Neural cell (in vitro differentiated cells): ENCODE data around the gene FBRSL1. TPM values are rescaled to one million over a fixed set of nuclear protein-coding genes. Genes with fewer than 3 reads are reported as not detected.

Experiments
- H2AFZ ChIP-seq: fragments of 200-600, 300-800 bp; sonication (generic), shearing (Covaris generic); 2 replicates; pipeline ENCODE4 v1.6.0; 2014; ENCODE audit warnings: low read depth, mild to moderate bottlenecking, antibody characterized with exemption, low read length, moderate library complexity
- H3F3A ChIP-seq: fragments of 200-600 bp; shearing (Covaris generic); 2 replicates; pipeline ENCODE4 v1.6.1; 2016; ENCODE audit warnings: mild to moderate bottlenecking, moderate library complexity, mixed read lengths, antibody characterized with exemption, low read length; ENCODE audit not compliant: insufficient read depth, poor library complexity, severe bottlenecking
- H3K27ac ChIP-seq: fragments of 200-600, 300-800 bp; sonication (generic), shearing (Covaris generic); 2 replicates; pipeline ENCODE4 v1.5.1; 2014; ENCODE audit warnings: mild to moderate bottlenecking, low read length, moderate library complexity
- H3K27me3 ChIP-seq: fragments of 300-800, 200-600 bp; sonication (generic), shearing (Covaris generic); 2 replicates; pipeline ENCODE4 v1.6.0; 2014; ENCODE audit warnings: mild to moderate bottlenecking, low read depth, low read length, moderate library complexity; ENCODE audit not compliant: insufficient read depth
- H3K36me3 ChIP-seq: fragments of 300-800, 200-600 bp; sonication (generic), shearing (Covaris generic); 2 replicates; pipeline ENCODE4 v1.5.1; 2014; ENCODE audit warnings: mild to moderate bottlenecking, antibody characterized with exemption, low read length, moderate library complexity; ENCODE audit not compliant: insufficient read depth
- H3K4me2 ChIP-seq: fragments of 300-800, 200-600 bp; sonication (generic), shearing (Covaris generic); 2 replicates; pipeline ENCODE4 v1.6.0; 2014; ENCODE audit warnings: mild to moderate bottlenecking, low read length
- H3K4me3 ChIP-seq: fragments of 300-800, 200-600 bp; sonication (generic), shearing (Covaris generic); 2 replicates; pipeline ENCODE4 v1.5.1; 2014; ENCODE audit warnings: mild to moderate bottlenecking, low read length, moderate library complexity
- H3K79me2 ChIP-seq: fragments of 200-600 bp; shearing (Covaris generic); replicated peaks from 2 replicates; pipeline ENCODE4 v1.6.0; 2014; ENCODE audit warnings: mild to moderate bottlenecking, low read length, moderate library complexity; ENCODE audit not compliant: insufficient read depth
- H3K9ac ChIP-seq: fragments of 300-800, 200-600 bp; sonication (generic), shearing (Covaris generic); 2 replicates; pipeline ENCODE4 v1.6.1; 2016; ENCODE audit warnings: mild to moderate bottlenecking, low read length, mixed read lengths
- H3K9me2 ChIP-seq: fragments of 200-600 bp; shearing (Covaris generic); 2 replicates; pipeline ENCODE4 v1.6.1; 2016; ENCODE audit warnings: mild to moderate bottlenecking, low read length, mixed read lengths; ENCODE audit not compliant: insufficient read depth
- H3K9me3 ChIP-seq: fragments of 200-600, 300-800 bp; sonication (generic), shearing (Covaris generic); 2 replicates; pipeline ENCODE4 v1.6.1; 2016; ENCODE audit warnings: mild to moderate bottlenecking, mixed run types, low read length, moderate library complexity, mixed read lengths
- H4K20me1 ChIP-seq: fragments of 200-600 bp; shearing (Covaris generic); 2 replicates; pipeline ENCODE4 v1.6.1; 2016; ENCODE audit warnings: mild to moderate bottlenecking, mixed run types; ENCODE audit not compliant: insufficient read depth
- CTCF ChIP-seq: fragments of 450-650 bp; IDR thresholded peaks from 2 replicates; pipeline ENCODE4 v1.5.1; 2014; ENCODE audit warnings: antibody characterized with exemption, mild to moderate bottlenecking, moderate library complexity; ENCODE audit not compliant: poor library complexity, severe bottlenecking
- EP300 ChIP-seq: fragments of 450-650 bp; conservative IDR thresholded peaks from 2 replicates; pipeline ENCODE4 v1.6.1; 2014; ENCODE audit warnings: antibody characterized with exemption, mild to moderate bottlenecking, moderate library complexity; ENCODE audit not compliant: poor library complexity, severe bottlenecking
- EZH2 ChIP-seq: fragments of 200-600, 300-800 bp; shearing (Covaris generic), sonication (generic); IDR thresholded peaks from 2 replicates; pipeline ENCODE4 v1.6.1; 2014; ENCODE audit warnings: antibody characterized with exemption, low read length, borderline replicate concordance, mild to moderate bottlenecking; ENCODE audit not compliant: insufficient read depth, poor library complexity, severe bottlenecking
- MXI1 ChIP-seq: fragments of 450-650 bp; conservative IDR thresholded peaks from 2 replicates; pipeline ENCODE4 v1.6.1; 2014; ENCODE audit warnings: antibody characterized with exemption, mild to moderate bottlenecking; ENCODE audit not compliant: poor library complexity, severe bottlenecking
- POLR2AphosphoS5 ChIP-seq: IDR thresholded peaks from 2 replicates; pipeline ENCODE4 v1.6.1; 2012
- RAD21 ChIP-seq: fragments of 450-650 bp; conservative IDR thresholded peaks from 2 replicates; pipeline ENCODE4 v1.6.1; 2014; ENCODE audit warnings: antibody characterized with exemption, mild to moderate bottlenecking, moderate library complexity
- REST ChIP-seq: IDR thresholded peaks from 2 replicates; pipeline ENCODE4 v1.6.1; 2012; ENCODE audit warnings: borderline replicate concordance
- SMC3 ChIP-seq: fragments of 450-650 bp; conservative IDR thresholded peaks from 2 replicates; pipeline ENCODE4 v1.6.1; 2014; ENCODE audit warnings: antibody characterized with exemption, mild to moderate bottlenecking, moderate library complexity; ENCODE audit not compliant: poor library complexity
- TAF1 ChIP-seq: IDR thresholded peaks from 2 replicates; pipeline ENCODE4 v1.6.1; 2012; ENCODE audit warnings: low read depth
- polyA plus RNA-seq: library from polyadenylated mRNA; depleted of rRNA; stranded (reverse); fragments of >200 nt; gene quantifications from 2 replicates; pipeline ENCODE4 v1.2.3, GENCODE V29; 2014

The FBRSL1 gene
- polyA plus RNA-seq, 1 donor from 2014 or later = 11.9 TPM

GRCh38 chr12:132507656-132508490 is 17.9 kb downstream of the FBRSL1 start:
- H3K27ac ChIP-seq = no peak overlapping the region

GRCh38 chr12:132508491-132508740 is 18.5 kb downstream of the FBRSL1 start:
- Histone ChIP-seq H2AFZ (no peak overlapping the region), H3F3A (no peaks in the 10 kb centered on the region), H3K4me3 (no peak overlapping the region), H3K79me2 (peaks cover 17% of the 10 kb centered on the region), H3K27ac (no peak overlapping the region), H4K20me1 (peaks cover 4% of the 10 kb centered on the region), H3K4me2 (no peak overlapping the region), H3K36me3 (no peaks in the 10 kb centered on the region), H3K9me3 (no peaks in the 10 kb centered on the region), H3K27me3 (no peaks in the 10 kb centered on the region), H3K9me2 (no peaks in the 10 kb centered on the region), H3K9ac (no peak overlapping the region)
- TF ChIP-seq EZH2 = no peak
- TF ChIP-seq SMC3 = no peak
- TF ChIP-seq POLR2AphosphoS5 = no peak
- TF ChIP-seq RAD21 = no peak
- no peak for TF ChIP-seq TAF1
- no peak for TF ChIP-seq CTCF
- no peak for TF ChIP-seq EP300

More at GRCh38 chr12:132507656-132508490, 17.9 kb downstream of the FBRSL1 start:
- Histone ChIP-seq H3K9me3 (no peaks in the 10 kb centered on the region), H3K79me2 (peaks cover 20% of the 10 kb centered on the region), H3K27me3 (no peaks in the 10 kb centered on the region), H3F3A (no peaks in the 10 kb centered on the region), H4K20me1 (peaks cover 4% of the 10 kb centered on the region), H3K4me3 (no peak overlapping the region), H2AFZ (no peak overlapping the region), H3K36me3 (no peaks in the 10 kb centered on the region), H3K4me2 (no peak overlapping the region), H3K9ac (no peak overlapping the region), H3K9me2 (no peaks in the 10 kb centered on the region)
- TF ChIP-seq CTCF (no peak), EP300 (no peak), MXI1 (no peak), EZH2 (no peak), POLR2AphosphoS5 (no peak), REST (no peak), SMC3 (no peak), RAD21 (no peak), TAF1 (no peak)
